Neural progenitor cell (in vitro differentiated cells): ENCODE measurements around the gene TMEM236. TPM values are rescaled to one million over a fixed set of nuclear protein-coding genes. Genes with fewer than 3 reads are reported as not detected.

ENCODE experiments used
- DNase-seq: peaks from one replicate; pipeline ENCODE4 v3.0.0-alpha.2; 2016; ENCODE audit warnings: low spot score
- H2AFZ ChIP-seq: fragments of 200-600 bp; sonication (generic); replicated peaks from 2 replicates; pipeline ENCODE4 v1.6.1; 2016; ENCODE audit warnings: antibody characterized with exemption
- H3F3A ChIP-seq: fragments of 200-600 bp; sonication (generic); 2 replicates; pipeline ENCODE4 v1.6.1; 2016; ENCODE audit warnings: antibody characterized with exemption, low read depth
- H3K27ac ChIP-seq: fragments of 200-600 bp; sonication (generic); 2 replicates; pipeline ENCODE4 v1.5.1; 2016; ENCODE audit warnings: mild to moderate bottlenecking
- H3K27me3 ChIP-seq: fragments of 200-600 bp; sonication (generic); 2 replicates; pipeline ENCODE4 v1.6.1; 2016; ENCODE audit warnings: mild to moderate bottlenecking, moderate library complexity
- H3K36me3 ChIP-seq: fragments of 200-600 bp; sonication (generic); 2 replicates; pipeline ENCODE4 v1.5.1; 2016
- H3K4me1 ChIP-seq: fragments of 200-600 bp; sonication (generic); 2 replicates; pipeline ENCODE4 v1.6.1; 2016; ENCODE audit warnings: mixed run types
- H3K4me2 ChIP-seq: fragments of 200-600 bp; sonication (generic); 2 replicates; pipeline ENCODE4 v1.6.1; 2016
- H3K4me3 ChIP-seq: fragments of 200-600 bp; sonication (generic); 2 replicates; pipeline ENCODE4 v1.5.1; 2016
- H3K79me2 ChIP-seq: fragments of 200-600 bp; sonication (generic); 2 replicates; pipeline ENCODE4 v1.6.1; 2016; ENCODE audit warnings: low read depth
- H3K9ac ChIP-seq: fragments of 200-600 bp; sonication (generic); 2 replicates; pipeline ENCODE4 v1.6.1; 2016
- H3K9me3 ChIP-seq: fragments of 200-600 bp; sonication (generic); 2 replicates; pipeline ENCODE4 v1.5.1; 2016; ENCODE audit warnings: low read depth
- H4K20me1 ChIP-seq: fragments of 200-600 bp; sonication (generic); 2 replicates; pipeline ENCODE4 v1.6.1; 2016; ENCODE audit warnings: low read depth
- H3K27ac Mint-ChIP-seq: 3 replicates; pipeline ENCODE4 v1.8.0; 2021; ENCODE audit warnings: mixed read lengths
- H3K27me3 Mint-ChIP-seq: 2 replicates; pipeline ENCODE4 v1.8.0; 2022; ENCODE audit warnings: low read depth, mild to moderate bottlenecking, inconsistent platforms, moderate library complexity, mixed read lengths; ENCODE audit not compliant: insufficient read depth
- H3K36me3 Mint-ChIP-seq: 3 replicates; pipeline ENCODE4 v1.8.0; 2021; ENCODE audit warnings: mixed read lengths
- H3K4me1 Mint-ChIP-seq: 3 replicates; pipeline ENCODE4 v1.8.0; 2021; ENCODE audit warnings: mixed read lengths
- H3K4me3 Mint-ChIP-seq: 3 replicates; pipeline ENCODE4 v1.8.0; 2021; ENCODE audit warnings: mild to moderate bottlenecking, moderate library complexity, mixed read lengths
- H3K9me3 Mint-ChIP-seq: 3 replicates; pipeline ENCODE4 v1.8.0; 2020; ENCODE audit warnings: mixed read lengths
- EZH2 ChIP-seq: fragments of 200-600 bp; sonication (generic); IDR thresholded peaks from 2 replicates; pipeline ENCODE4 v1.6.1; 2017; ENCODE audit warnings: antibody characterized with exemption, mild to moderate bottlenecking, moderate library complexity
- EZH2phosphoT487 ChIP-seq: fragments of 200-600 bp; sonication (generic); IDR thresholded peaks from 2 replicates; pipeline ENCODE4 v1.6.1; 2017; ENCODE audit warnings: antibody characterized with exemption
- total RNA-seq: library from RNA; depleted of rRNA; stranded (reverse); fragments of >200 nt; gene quantifications from 2 replicates; pipeline ENCODE4 v1.2.3, GENCODE V29; 2015; ENCODE audit warnings: low replicate concordance
- TF ChIP-seq, protein P1 (sequence below): fragments of 200-600 bp; sonication (generic); IDR thresholded peaks from 2 replicates; pipeline ENCODE4 v1.5.1; 2017; ENCODE audit warnings: antibody characterized with exemption, mild to moderate bottlenecking

TMEM236 gene
- total RNA-seq, 1 donor from 2014 or later = not detected

DNA sequence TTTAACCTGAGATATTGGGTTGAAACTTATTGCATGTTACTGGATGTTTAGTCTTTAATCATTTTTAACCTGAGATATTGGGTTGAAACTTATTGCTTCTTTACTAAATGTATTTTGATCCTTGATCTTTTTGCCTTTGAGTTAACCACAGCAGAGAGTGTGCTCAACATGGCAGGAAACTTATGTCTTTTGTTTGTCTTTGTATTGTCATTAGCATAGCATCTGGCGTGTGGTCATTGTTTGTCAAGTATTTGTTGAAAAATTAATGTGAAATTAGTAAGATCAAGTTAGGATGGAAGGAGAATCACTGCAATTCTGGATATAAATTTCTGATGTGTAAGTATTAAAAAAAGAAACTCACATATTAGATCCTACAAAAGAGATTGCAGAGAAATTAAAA is 65.3 kb downstream of the TMEM236 start:
- H3K27ac Mint-ChIP-seq = no peak overlapping the region
- no peaks in the 10 kb centered on the region for H4K20me1 ChIP-seq
- H3K79me2 ChIP-seq = no peaks in the 10 kb centered on the region
- no peak overlapping the region for H3K4me3 Mint-ChIP-seq
- no peaks in the 10 kb centered on the region for H3K27me3 Mint-ChIP-seq
- H3K9me3 ChIP-seq = no peaks in the 10 kb centered on the region
- no peaks in the 10 kb centered on the region for H3F3A ChIP-seq
- no peak overlapping the region for H2AFZ ChIP-seq
- H3K9ac ChIP-seq = no peak overlapping the region
- no peaks in the 10 kb centered on the region for H3K4me1 Mint-ChIP-seq
- H3K9me3 Mint-ChIP-seq = no peaks in the 10 kb centered on the region
- TF ChIP-seq, protein P1, sequence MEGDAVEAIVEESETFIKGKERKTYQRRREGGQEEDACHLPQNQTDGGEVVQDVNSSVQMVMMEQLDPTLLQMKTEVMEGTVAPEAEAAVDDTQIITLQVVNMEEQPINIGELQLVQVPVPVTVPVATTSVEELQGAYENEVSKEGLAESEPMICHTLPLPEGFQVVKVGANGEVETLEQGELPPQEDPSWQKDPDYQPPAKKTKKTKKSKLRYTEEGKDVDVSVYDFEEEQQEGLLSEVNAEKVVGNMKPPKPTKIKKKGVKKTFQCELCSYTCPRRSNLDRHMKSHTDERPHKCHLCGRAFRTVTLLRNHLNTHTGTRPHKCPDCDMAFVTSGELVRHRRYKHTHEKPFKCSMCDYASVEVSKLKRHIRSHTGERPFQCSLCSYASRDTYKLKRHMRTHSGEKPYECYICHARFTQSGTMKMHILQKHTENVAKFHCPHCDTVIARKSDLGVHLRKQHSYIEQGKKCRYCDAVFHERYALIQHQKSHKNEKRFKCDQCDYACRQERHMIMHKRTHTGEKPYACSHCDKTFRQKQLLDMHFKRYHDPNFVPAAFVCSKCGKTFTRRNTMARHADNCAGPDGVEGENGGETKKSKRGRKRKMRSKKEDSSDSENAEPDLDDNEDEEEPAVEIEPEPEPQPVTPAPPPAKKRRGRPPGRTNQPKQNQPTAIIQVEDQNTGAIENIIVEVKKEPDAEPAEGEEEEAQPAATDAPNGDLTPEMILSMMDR = no peak
- no peak for TF ChIP-seq EZH2
- no peak for TF ChIP-seq EZH2phosphoT487
- no peak overlapping the region for H3K27ac ChIP-seq
- H3K36me3 Mint-ChIP-seq = no peaks in the 10 kb centered on the region
- H3K27me3 ChIP-seq = no peaks in the 10 kb centered on the region
- no peak for DNase-seq
- no peaks in the 10 kb centered on the region for H3K4me1 ChIP-seq
- no peaks in the 10 kb centered on the region for H3K36me3 ChIP-seq
- no peak overlapping the region for H3K4me2 ChIP-seq
- H3K4me3 ChIP-seq = no peak overlapping the region

DNA sequence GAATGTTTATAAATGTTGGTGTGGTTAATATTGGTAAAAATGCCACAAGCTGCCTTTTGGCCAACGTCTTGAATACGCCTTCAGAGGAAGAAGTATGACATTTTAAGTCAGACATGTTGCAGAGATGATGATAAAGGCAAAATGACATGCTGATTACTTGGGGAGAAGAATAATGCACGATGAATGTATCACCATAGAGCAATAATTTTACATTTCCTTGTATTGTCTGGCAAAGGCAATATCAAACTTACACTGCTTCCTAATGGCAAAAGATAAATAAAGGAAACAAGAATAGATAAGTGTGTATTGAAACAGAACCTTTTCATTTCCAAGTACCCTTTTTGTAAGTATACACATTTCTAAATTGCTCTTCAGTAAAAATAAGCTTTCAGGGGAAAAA is 65.8 kb downstream of the TMEM236 start:
- Mint-ChIP-seq H3K27ac (no peak overlapping the region), H3K4me1 (no peaks in the 10 kb centered on the region), H3K9me3 (no peaks in the 10 kb centered on the region), H3K4me3 (no peak overlapping the region), H3K36me3 (no peaks in the 10 kb centered on the region), H3K27me3 (peaks cover 2% of the 10 kb centered on the region)
- Histone ChIP-seq H2AFZ (no peak overlapping the region), H3K36me3 (no peaks in the 10 kb centered on the region), H3F3A (no peaks in the 10 kb centered on the region), H3K4me2 (no peak overlapping the region), H4K20me1 (no peaks in the 10 kb centered on the region), H3K4me1 (no peaks in the 10 kb centered on the region), H3K27ac (no peak overlapping the region), H3K9me3 (no peaks in the 10 kb centered on the region), H3K4me3 (no peak overlapping the region), H3K27me3 (no peaks in the 10 kb centered on the region), H3K79me2 (no peaks in the 10 kb centered on the region), H3K9ac (no peak overlapping the region)
- no peak for DNase-seq
- TF ChIP-seq, protein P1 = no peak
- TF ChIP-seq EZH2phosphoT487 (no peak), EZH2 (no peak)

DNA sequence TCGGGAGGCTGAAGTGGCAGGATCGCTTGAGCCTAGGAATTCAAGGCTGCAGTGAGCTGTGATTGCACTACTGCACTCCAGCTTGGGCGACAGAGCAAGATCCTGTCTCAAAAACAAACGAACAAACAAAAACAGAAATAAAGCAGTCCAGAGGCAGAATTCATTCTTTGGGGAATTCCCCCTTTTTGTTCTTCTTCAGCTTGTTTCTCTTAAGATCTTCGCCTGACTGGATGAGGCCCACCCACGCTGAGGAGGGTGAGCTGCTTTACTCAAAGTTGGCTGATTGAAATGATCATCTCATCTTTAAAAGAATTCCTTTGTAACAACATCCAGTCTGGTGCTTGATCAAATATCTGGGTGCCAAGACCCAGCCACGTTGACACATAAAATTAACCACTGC is 67.8 kb downstream of the TMEM236 start:
- Histone ChIP-seq H3K27ac (no peak overlapping the region), H3K9ac (no peak overlapping the region), H3F3A (no peaks in the 10 kb centered on the region), H3K9me3 (no peaks in the 10 kb centered on the region), H4K20me1 (no peaks in the 10 kb centered on the region), H3K36me3 (no peaks in the 10 kb centered on the region), H3K27me3 (no peaks in the 10 kb centered on the region), H3K79me2 (no peaks in the 10 kb centered on the region), H3K4me1 (no peaks in the 10 kb centered on the region), H2AFZ (no peak overlapping the region), H3K4me3 (no peak overlapping the region), H3K4me2 (no peak overlapping the region)
- Mint-ChIP-seq H3K27me3 (peaks cover 2% of the 10 kb centered on the region), H3K4me3 (no peak overlapping the region), H3K4me1 (no peaks in the 10 kb centered on the region), H3K36me3 (no peaks in the 10 kb centered on the region), H3K9me3 (no peaks in the 10 kb centered on the region), H3K27ac (no peak overlapping the region)
- TF ChIP-seq, protein P1 = no peak
- DNase-seq = no peak

DNA sequence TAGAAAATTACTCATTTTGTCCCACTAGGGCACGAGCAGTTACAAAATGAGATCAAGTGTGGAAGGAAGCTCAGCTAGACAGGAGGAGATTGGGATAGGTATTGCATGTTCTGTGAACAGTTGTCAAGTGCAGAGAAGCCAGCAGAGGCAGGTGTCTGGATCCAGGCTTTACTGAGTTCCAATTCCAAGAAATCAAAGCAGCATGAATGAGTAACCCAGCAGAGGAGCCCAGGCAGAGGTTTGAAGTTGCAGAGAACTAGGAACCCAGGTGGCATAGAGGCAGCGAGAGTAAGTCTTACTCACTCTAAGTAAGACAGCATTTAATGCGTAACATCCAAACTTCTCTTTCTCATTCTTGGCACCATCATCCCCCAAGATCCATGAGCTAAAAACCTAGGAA is 68.9 kb downstream of the TMEM236 start:
- no peaks in the 10 kb centered on the region for H3K4me1 ChIP-seq
- no peaks in the 10 kb centered on the region for H3K27me3 ChIP-seq
- Mint-ChIP-seq H3K27me3 (peaks cover 2% of the 10 kb centered on the region), H3K36me3 (peaks cover 2% of the 10 kb centered on the region), H3K4me1 (no peaks in the 10 kb centered on the region), H3K9me3 (peaks cover 4% of the 10 kb centered on the region), H3K27ac (no peak overlapping the region), H3K4me3 (no peak overlapping the region)
- H3K4me3 ChIP-seq = no peak overlapping the region
- H2AFZ ChIP-seq = no peak overlapping the region
- no peaks in the 10 kb centered on the region for H3K9me3 ChIP-seq
- no peaks in the 10 kb centered on the region for H3K79me2 ChIP-seq
- H3F3A ChIP-seq = no peaks in the 10 kb centered on the region
- no peaks in the 10 kb centered on the region for H3K36me3 ChIP-seq
- H3K9ac ChIP-seq = no peak overlapping the region
- TF ChIP-seq EZH2 (no peak), EZH2phosphoT487 (no peak)
- TF ChIP-seq, protein P1 = no peak
- H4K20me1 ChIP-seq = no peaks in the 10 kb centered on the region
- no peak for DNase-seq
- no peak overlapping the region for H3K27ac ChIP-seq
- H3K4me2 ChIP-seq = no peak overlapping the region
